GM10847 (cell line): ENCODE measurements around the gene GRIA1.

Experiments
- POLR2A ChIP-seq: IDR thresholded peaks from 2 replicates; pipeline ENCODE4 v1.6.1; 2011; ENCODE audit not compliant: insufficient read length; ENCODE audit errors: extremely low read depth

The GRIA1 gene

DNA sequence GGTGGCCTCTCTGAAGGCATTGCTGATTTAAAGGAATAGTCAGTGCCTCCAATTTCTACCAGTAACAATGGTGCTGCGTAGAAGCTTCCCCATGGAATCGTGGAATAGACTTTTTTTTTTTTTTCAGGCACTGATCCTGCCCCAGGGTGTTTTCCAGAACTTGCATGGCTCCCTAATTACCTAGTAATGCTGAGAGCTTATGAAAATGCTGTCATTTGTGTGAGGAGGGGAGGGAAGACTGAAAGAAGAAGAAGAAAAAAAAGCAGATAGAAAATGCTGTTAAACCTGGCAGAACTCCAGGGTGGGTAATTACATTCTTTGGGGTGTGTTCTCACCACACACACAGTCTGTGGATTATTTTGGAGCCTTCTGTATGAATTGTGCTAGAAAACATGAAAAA lies 4.8 kb upstream of the GRIA1 start:
- no peak for TF ChIP-seq POLR2A

DNA sequence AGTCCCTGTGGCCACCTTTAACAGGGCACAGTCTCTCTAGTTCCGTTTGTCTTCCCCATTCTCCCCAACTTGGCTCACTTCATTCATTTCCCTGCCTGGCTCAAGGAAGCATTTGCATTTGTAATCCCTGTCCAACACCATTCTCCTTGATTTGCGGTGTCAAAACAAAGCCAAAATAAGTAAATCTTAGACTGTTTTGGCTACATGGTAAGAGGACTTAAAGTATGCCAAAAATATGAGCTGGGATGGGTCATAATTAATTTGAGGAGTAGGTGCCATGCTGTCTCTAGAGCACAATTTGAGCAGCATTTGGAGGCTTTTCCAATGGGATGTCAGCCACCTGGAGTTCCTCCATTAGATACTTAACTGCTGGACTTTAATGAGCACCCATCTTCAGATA lies 3.7 kb upstream of the GRIA1 start:
- no peak for TF ChIP-seq POLR2A

DNA sequence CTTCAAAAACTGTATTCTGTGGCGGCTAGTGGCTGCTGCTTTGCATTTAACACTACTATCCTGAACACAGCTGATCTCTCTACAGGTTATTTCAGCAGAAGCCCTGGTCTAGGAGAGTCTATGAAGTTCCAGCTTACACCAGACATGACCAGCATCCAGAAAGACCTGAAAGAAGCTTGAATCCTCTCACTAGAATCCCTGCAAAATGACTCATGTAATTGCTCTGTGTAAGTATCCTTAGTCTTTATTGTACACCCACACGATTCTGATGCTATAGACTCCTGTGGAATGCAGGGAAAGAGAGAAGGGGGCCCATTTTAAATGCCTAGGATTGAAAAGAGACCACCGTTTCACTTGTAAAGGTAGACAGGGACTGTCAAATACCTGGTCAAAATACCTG lies 859 bp upstream of the GRIA1 start:
- no peak for TF ChIP-seq POLR2A

GRCh38 chr5:153491038-153491744 lies 721 bp downstream of the GRIA1 start:
- no peak for TF ChIP-seq POLR2A

- no peak for TF ChIP-seq POLR2A
These were observed 1.4 kb downstream of the GRIA1 start for GRCh38 chr5:153491856-153492255.

- no peak for TF ChIP-seq POLR2A
These were observed 6.4 kb downstream of the GRIA1 start for GRCh38 chr5:153496835-153497234.

DNA sequence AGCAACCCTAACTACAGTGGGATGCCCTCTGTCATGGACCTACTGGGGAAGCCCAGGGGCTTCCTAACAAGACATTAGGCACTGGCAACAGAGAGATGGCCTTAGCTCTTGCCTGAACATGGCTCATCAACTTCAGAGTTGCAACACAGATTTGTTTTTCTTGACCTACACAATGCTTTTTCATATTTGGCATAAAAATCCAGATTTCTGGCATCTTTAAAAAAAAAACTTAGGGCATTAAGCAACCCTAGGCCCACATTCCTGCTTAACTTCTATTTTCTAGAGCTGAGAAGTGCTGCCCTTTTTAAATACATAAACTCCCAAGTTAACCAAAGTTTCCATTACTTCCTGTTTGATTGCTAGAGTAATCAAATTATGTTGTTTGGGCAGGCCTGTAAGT lies 8.0 kb downstream of the GRIA1 start:
- no peak for TF ChIP-seq POLR2A

DNA sequence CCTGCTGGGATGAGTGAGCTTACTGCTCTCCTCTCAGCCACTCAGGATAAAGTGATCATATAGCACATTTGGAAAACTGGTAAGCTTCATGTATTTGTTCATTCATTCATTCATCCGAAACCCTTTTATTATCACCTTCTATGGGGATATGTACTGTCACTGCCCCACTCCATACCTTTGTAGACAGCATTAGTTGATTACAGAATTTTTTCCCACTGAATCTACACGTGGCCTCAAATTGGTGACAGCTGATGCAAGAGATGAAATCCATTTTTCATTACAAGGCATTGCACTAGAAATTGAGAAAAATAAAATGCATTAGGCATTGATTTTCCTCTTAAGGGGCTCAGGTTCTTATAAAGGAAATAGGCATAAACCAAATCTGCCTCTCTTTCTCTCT lies 9.7 kb downstream of the GRIA1 start:
- TF ChIP-seq POLR2A = no peak

- no peak for TF ChIP-seq POLR2A
These were observed 14.3 kb downstream of the GRIA1 start for GRCh38 chr5:153504726-153505125.

DNA sequence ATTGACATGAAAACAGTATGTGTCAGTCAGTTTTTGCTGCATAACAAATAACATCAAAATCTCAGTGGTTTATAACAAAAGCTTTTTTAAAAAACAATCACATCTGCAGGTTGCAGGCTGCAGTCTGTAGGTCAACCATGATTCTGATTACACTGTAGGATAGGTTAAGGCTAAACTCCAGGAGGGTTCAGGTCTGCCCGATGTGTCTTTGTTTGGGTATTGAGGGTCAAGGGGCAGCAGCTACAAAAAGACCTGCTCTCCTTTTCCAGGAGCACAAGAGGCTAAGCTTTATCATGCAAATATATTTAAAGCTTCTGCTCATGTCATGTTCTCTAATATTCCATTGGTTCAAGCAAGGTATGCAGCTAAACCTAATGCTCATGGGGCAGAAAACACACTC lies 18.2 kb downstream of the GRIA1 start:
- TF ChIP-seq POLR2A = no peak

GRCh38 chr5:153511622-153512021 lies 21.2 kb downstream of the GRIA1 start:
- TF ChIP-seq POLR2A = no peak

DNA sequence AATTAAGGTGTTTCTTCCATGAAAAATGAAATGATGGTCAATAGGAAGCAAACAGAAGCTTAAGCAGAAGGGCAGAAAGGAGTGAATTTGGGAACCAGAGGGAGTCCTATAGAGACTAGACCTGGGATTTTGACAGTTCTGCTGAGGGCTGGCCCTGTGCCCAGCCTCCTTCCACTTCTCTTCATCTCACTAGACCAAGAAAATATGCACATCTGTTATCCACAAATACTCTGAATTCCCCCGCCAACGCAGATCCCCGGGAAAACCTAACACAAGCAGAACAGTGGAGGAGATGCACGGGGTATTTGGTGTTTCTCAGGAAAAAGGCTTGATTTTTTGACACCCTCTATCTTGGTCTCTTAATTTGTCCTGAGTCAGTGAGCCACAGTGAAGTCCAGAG lies 22.7 kb downstream of the GRIA1 start:
- TF ChIP-seq POLR2A = no peak

GRCh38 chr5:153515301-153515700 lies 24.8 kb downstream of the GRIA1 start:
- TF ChIP-seq POLR2A = no peak

DNA sequence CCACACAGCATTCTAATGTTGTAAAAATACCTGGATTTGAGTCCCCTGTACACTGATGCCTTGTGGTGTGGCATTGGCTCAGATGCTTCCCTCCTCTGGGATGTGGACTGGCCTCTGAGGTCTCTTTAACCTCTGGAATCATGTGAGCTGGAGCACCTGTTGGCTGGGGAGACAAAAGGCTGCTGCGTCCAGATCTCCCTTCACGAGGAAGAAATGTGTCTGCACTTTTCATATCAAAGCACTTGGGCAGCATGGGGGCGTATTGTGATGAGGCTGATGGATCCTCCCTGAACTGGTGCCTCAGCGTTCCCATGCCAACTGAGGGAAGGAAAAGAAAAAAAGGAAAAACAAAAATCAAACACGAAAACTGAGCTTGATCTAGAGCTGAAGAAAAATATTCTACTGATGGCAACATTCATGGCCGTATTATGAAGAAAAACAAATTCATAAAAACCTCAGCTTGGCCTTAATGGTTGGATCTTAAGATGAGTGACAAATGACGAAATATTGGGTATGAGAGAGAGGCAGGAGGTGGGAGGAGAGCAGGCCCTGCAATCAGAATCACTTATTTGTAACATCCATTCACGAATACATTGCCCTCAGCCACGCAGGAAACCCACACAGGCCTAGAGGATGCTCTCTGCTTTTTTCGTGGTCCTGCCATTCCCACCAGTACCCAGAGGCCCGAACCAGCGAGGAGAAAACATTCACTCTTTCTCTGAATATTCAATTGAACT lies 26.2 kb downstream of the GRIA1 start:
- no peak for TF ChIP-seq POLR2A

DNA sequence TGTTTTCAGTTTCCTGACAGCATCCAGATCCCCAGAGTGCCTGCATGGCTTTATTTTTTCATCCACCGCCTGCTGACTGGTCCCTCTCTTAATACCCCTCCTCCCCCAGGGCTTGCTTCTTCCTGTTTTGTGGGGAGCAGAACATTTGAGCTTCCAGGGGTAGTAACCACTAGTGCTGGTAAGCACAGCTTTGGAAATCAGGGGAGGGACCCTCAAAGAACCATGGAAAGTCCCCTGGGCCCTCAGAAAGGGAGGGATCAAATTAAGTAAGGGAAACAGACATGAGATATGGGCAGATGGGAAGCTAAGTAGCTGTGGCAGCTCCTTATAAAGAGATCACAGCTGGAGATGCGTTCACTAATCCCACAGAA lies 26.8 kb downstream of the GRIA1 start:
- TF ChIP-seq POLR2A = no peak

DNA sequence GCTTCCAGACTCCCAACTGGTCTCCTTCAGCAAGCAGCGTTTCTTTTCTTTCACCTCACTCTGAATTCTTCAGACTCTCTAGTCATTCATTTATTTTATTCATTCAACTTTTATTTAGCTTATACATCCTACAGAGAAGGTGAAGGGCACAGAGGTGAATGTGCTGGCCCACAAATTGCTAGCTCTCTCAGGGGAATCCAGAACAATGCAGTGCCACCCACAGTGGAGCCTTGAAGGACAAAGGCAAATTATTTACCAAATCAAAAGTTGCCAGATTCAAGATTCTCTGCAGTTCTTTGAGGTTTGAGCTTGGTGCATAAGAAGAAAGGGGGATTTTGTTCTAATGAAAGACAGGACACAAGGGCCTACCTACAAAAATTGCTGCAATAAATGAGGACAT lies 29.7 kb downstream of the GRIA1 start:
- no peak for TF ChIP-seq POLR2A

GRCh38 chr5:153520952-153521351 lies 30.5 kb downstream of the GRIA1 start:
- no peak for TF ChIP-seq POLR2A
